ENCODE data around the gene ARHGEF28. TPM values are rescaled to one million over a fixed set of nuclear protein-coding genes. Genes with fewer than 3 reads are reported as not detected.

ARHGEF28 gene
- total and polyA plus RNA-seq, 9 of the 15 experiments (the other 6 are each of a cell fraction or from before 2014, with no cell fraction given), result 0.27 TPM; not detected in 8

DNA sequence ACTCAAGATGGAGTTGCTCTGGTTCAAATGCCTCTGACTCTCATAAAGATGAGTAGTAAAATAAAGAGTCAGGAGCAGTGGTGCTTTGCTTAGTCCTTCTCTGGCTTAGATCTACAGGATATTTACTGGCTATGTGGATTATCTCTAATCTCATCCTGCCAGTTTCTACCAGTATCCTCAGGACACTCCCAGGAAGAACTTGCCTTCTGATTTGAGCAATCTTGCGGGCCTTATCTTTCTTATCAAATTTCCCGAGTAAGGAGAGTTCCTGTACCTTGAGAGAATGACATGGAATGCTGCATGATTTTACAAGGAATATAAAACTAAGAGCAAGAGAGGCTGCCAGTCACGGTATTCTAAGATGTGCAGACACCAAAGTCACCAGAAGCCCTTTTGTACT, 364.0 kb downstream of the ARHGEF28 start (continued):
- TF ChIP-seq, protein P1, sequence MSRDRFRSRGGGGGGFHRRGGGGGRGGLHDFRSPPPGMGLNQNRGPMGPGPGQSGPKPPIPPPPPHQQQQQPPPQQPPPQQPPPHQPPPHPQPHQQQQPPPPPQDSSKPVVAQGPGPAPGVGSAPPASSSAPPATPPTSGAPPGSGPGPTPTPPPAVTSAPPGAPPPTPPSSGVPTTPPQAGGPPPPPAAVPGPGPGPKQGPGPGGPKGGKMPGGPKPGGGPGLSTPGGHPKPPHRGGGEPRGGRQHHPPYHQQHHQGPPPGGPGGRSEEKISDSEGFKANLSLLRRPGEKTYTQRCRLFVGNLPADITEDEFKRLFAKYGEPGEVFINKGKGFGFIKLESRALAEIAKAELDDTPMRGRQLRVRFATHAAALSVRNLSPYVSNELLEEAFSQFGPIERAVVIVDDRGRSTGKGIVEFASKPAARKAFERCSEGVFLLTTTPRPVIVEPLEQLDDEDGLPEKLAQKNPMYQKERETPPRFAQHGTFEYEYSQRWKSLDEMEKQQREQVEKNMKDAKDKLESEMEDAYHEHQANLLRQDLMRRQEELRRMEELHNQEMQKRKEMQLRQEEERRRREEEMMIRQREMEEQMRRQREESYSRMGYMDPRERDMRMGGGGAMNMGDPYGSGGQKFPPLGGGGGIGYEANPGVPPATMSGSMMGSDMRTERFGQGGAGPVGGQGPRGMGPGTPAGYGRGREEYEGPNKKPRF (IDR thresholded peaks at IDR 0.05; ENCODE audit: low read depth, low read length), result no peak
- no peak for TF ChIP-seq PYGO2 (tag; IDR thresholded peaks at IDR 0.05)
- no peak for TF ChIP-seq CEBPB (tag; IDR thresholded peaks at IDR 0.05)
- TF ChIP-seq, protein P2, sequence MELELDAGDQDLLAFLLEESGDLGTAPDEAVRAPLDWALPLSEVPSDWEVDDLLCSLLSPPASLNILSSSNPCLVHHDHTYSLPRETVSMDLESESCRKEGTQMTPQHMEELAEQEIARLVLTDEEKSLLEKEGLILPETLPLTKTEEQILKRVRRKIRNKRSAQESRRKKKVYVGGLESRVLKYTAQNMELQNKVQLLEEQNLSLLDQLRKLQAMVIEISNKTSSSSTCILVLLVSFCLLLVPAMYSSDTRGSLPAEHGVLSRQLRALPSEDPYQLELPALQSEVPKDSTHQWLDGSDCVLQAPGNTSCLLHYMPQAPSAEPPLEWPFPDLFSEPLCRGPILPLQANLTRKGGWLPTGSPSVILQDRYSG (tag; conservative IDR thresholded peaks at IDR 0.05; ENCODE audit: low read depth), result no peak
- TF ChIP-seq SAFB (IDR thresholded peaks at IDR 0.05; ENCODE audit: borderline replicate concordance, low read depth, low read length), result no peak
- TF ChIP-seq, protein P3, sequence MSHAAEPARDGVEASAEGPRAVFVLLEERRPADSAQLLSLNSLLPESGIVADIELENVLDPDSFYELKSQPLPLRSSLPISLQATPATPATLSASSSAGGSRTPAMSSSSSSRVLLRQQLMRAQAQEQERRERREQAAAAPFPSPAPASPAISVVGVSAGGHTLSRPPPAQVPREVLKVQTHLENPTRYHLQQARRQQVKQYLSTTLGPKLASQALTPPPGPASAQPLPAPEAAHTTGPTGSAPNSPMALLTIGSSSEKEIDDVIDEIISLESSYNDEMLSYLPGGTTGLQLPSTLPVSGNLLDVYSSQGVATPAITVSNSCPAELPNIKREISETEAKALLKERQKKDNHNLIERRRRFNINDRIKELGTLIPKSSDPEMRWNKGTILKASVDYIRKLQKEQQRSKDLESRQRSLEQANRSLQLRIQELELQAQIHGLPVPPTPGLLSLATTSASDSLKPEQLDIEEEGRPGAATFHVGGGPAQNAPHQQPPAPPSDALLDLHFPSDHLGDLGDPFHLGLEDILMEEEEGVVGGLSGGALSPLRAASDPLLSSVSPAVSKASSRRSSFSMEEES (CRISPR knock-in tag; IDR thresholded peaks at IDR 0.05), result no peak
- no peak for TF ChIP-seq ZNF133 (CRISPR knock-in tag; IDR thresholded peaks at IDR 0.05)
- TF ChIP-seq NELFE (IDR thresholded peaks at IDR 0.05; ENCODE audit: insufficient read depth, insufficient read length), result no peak
- TF ChIP-seq, protein P4, sequence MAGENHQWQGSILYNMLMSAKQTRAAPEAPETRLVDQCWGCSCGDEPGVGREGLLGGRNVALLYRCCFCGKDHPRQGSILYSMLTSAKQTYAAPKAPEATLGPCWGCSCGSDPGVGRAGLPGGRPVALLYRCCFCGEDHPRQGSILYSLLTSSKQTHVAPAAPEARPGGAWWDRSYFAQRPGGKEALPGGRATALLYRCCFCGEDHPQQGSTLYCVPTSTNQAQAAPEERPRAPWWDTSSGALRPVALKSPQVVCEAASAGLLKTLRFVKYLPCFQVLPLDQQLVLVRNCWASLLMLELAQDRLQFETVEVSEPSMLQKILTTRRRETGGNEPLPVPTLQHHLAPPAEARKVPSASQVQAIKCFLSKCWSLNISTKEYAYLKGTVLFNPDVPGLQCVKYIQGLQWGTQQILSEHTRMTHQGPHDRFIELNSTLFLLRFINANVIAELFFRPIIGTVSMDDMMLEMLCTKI (IDR thresholded peaks at IDR 0.05; ENCODE audit: partially characterized antibody), result no peak
- TF ChIP-seq ZNF445 (CRISPR knock-in tag; IDR thresholded peaks at IDR 0.05; ENCODE audit: low read depth), result no peak

Small RNA genes within 50 kb of the gene (small RNA-seq; reads per million reads assigned to genes)
- gene RNU7-196P, result not detected

Other genes with a start within 250 kb of the ARHGEF28 start
- gene FOXD1, start 177.4 kb upstream of the ARHGEF28 start, total RNA-seq (2014; rRNA removed), result 0.33 TPM in 1 of 2 replicates, not detected in the other
- gene FOXD1, start 177.4 kb upstream of the ARHGEF28 start, total RNA-seq (2014; rRNA removed; fragmentation: Illumina TruSeq; extraction: Trizol), result 0.07 TPM in 1 of 2 replicates, not detected in the other
- not detected in 2 replicates for gene FOXD1, start 177.4 kb upstream of the ARHGEF28 start, total RNA-seq (2015; rRNA removed; fragmentation: Illumina TruSeq; extraction: Trizol)
- 0.22 and 0.40 TPM in 2 replicates for gene FOXD1, start 177.4 kb upstream of the ARHGEF28 start, total RNA-seq (2021)
- gene FOXD1, start 177.4 kb upstream of the ARHGEF28 start, polyA plus RNA-seq (2011; rRNA removed), result 0.03 TPM in 2 replicates
- gene FOXD1, start 177.4 kb upstream of the ARHGEF28 start, polyA plus RNA-seq (2014; fragmentation: Illumina TruSeq; extraction: Trizol), result 0.06 and 0.10 TPM in 2 replicates
- not detected for gene FOXD1, start 177.4 kb upstream of the ARHGEF28 start, polyA plus RNA-seq (2014; fragmentation: Nextera tagmentation; extraction: Ambion mirVana)
- gene FOXD1, start 177.4 kb upstream of the ARHGEF28 start, polyA plus RNA-seq (2014; rRNA removed), result 0.20 TPM in 1 of 2 replicates, not detected in the other
- gene BTF3, start 127.8 kb upstream of the ARHGEF28 start, total RNA-seq (2014; rRNA removed), result 500 and 534 TPM in 2 replicates
- 775 and 842 TPM in 2 replicates for gene BTF3, start 127.8 kb upstream of the ARHGEF28 start, total RNA-seq (2014; rRNA removed; fragmentation: Illumina TruSeq; extraction: Trizol)
- gene BTF3, start 127.8 kb upstream of the ARHGEF28 start, total RNA-seq (2015; rRNA removed; fragmentation: Illumina TruSeq; extraction: Trizol), result 754 and 814 TPM in 2 replicates
- 808 and 883 TPM in 2 replicates for gene BTF3, start 127.8 kb upstream of the ARHGEF28 start, total RNA-seq (2021)
- 761 and 848 TPM in 2 replicates for gene BTF3, start 127.8 kb upstream of the ARHGEF28 start, polyA plus RNA-seq (2011; rRNA removed)
- gene BTF3, start 127.8 kb upstream of the ARHGEF28 start, polyA plus RNA-seq (2014; fragmentation: Illumina TruSeq; extraction: Trizol), result 1,456 and 1,637 TPM in 2 replicates
- 1,000 to 10,000 TPM; 1,000 to 1,004 TPM for gene BTF3, start 127.8 kb upstream of the ARHGEF28 start, polyA plus RNA-seq (2014; fragmentation: Nextera tagmentation; extraction: Ambion mirVana)
- gene BTF3, start 127.8 kb upstream of the ARHGEF28 start, polyA plus RNA-seq (2014; rRNA removed), result 860 and 925 TPM in 2 replicates
- 9.8 and 9.9 TPM in 2 replicates for gene ANKRA2, start 60.6 kb upstream of the ARHGEF28 start, total RNA-seq (2014; rRNA removed)
- 15.8 and 20.2 TPM in 2 replicates for gene ANKRA2, start 60.6 kb upstream of the ARHGEF28 start, total RNA-seq (2014; rRNA removed; fragmentation: Illumina TruSeq; extraction: Trizol)
- gene ANKRA2, start 60.6 kb upstream of the ARHGEF28 start, total RNA-seq (2015; rRNA removed; fragmentation: Illumina TruSeq; extraction: Trizol), result 7.9 and 8.9 TPM in 2 replicates
- 8.5 and 13.5 TPM in 2 replicates for gene ANKRA2, start 60.6 kb upstream of the ARHGEF28 start, total RNA-seq (2021)
- gene ANKRA2, start 60.6 kb upstream of the ARHGEF28 start, polyA plus RNA-seq (2011; rRNA removed), result 24.6 and 28.7 TPM in 2 replicates
- gene ANKRA2, start 60.6 kb upstream of the ARHGEF28 start, polyA plus RNA-seq (2014; fragmentation: Illumina TruSeq; extraction: Trizol), result 10.5 and 11.7 TPM in 2 replicates
- gene ANKRA2, start 60.6 kb upstream of the ARHGEF28 start, polyA plus RNA-seq (2014; fragmentation: Nextera tagmentation; extraction: Ambion mirVana), result 10 to 100 TPM; 11.9 to 16.4 TPM
- gene ANKRA2, start 60.6 kb upstream of the ARHGEF28 start, polyA plus RNA-seq (2014; rRNA removed), result 12.3 and 12.8 TPM in 2 replicates
- gene UTP15, start 60.5 kb upstream of the ARHGEF28 start, total RNA-seq (2014; rRNA removed), result 28.1 and 31.2 TPM in 2 replicates
- gene UTP15, start 60.5 kb upstream of the ARHGEF28 start, total RNA-seq (2014; rRNA removed; fragmentation: Illumina TruSeq; extraction: Trizol), result 46.2 and 55.4 TPM in 2 replicates
- gene UTP15, start 60.5 kb upstream of the ARHGEF28 start, total RNA-seq (2015; rRNA removed; fragmentation: Illumina TruSeq; extraction: Trizol), result 38.3 and 46.7 TPM in 2 replicates
- gene UTP15, start 60.5 kb upstream of the ARHGEF28 start, total RNA-seq (2021), result 38.9 and 51.0 TPM in 2 replicates
- gene UTP15, start 60.5 kb upstream of the ARHGEF28 start, polyA plus RNA-seq (2011; rRNA removed), result 24.0 and 33.8 TPM in 2 replicates
- 29.8 and 37.0 TPM in 2 replicates for gene UTP15, start 60.5 kb upstream of the ARHGEF28 start, polyA plus RNA-seq (2014; fragmentation: Illumina TruSeq; extraction: Trizol)
- gene UTP15, start 60.5 kb upstream of the ARHGEF28 start, polyA plus RNA-seq (2014; fragmentation: Nextera tagmentation; extraction: Ambion mirVana), result 10 to 100 TPM; 28.1 to 49.3 TPM
- gene UTP15, start 60.5 kb upstream of the ARHGEF28 start, polyA plus RNA-seq (2014; rRNA removed), result 33.7 and 34.1 TPM in 2 replicates